ENCODE measurements around the gene NALF2.

The NALF2 gene

DNA sequence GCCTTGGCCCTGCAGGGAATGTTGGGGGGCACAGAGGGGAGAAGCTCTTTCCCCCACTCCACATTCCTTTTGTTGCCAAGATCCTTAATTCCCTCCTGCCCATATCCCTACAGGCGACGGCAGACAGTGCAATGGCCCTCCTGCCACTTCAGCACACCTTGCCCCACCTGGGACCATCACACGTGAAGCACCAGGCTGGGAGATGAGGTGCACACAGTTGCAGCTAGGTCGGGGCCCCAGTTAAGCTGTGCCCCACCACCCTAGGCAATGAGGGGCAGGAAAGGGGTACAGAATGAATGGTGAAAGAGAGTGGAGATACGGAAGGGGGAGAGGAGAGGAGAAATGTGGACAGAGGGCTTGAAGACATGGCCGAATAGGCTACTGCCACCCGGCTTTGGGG lies 26.2 kb downstream of the NALF2 start:
- Histone ChIP-seq H3K9me3 (ENCODE audit: insufficient read depth, low read length) (peaks cover 15% of the 10 kb centered on the region; the same call in 1 of the 2 replicates), H3K27me3 (ENCODE audit: insufficient read depth, insufficient read length) (no peaks in the 10 kb centered on the region), H3K4me1 (ENCODE audit: insufficient read depth, insufficient read length) (no peaks in the 10 kb centered on the region), H3K9ac (ENCODE audit: insufficient read length, low read depth) (no peak overlapping the region), H3K36me3 (ENCODE audit: insufficient read depth, insufficient read length, low read length) (peaks cover 3% of the 10 kb centered on the region), H3K4me3 (ENCODE audit: insufficient read length, low read depth) (no peak overlapping the region)
- TF ChIP-seq ZNF274 (IDR thresholded peaks at IDR 0.05; ENCODE audit: low read depth, low read length) (no peak), SUZ12 (IDR thresholded peaks at IDR 0.05; ENCODE audit: extremely low read depth, insufficient read depth, insufficient read length) (no peak), YY1 (IDR thresholded peaks at IDR 0.05; ENCODE audit: insufficient read depth, insufficient read length) (no peak)
- no peak for DNase-seq (ENCODE audit: low read depth, low spot score)

DNA sequence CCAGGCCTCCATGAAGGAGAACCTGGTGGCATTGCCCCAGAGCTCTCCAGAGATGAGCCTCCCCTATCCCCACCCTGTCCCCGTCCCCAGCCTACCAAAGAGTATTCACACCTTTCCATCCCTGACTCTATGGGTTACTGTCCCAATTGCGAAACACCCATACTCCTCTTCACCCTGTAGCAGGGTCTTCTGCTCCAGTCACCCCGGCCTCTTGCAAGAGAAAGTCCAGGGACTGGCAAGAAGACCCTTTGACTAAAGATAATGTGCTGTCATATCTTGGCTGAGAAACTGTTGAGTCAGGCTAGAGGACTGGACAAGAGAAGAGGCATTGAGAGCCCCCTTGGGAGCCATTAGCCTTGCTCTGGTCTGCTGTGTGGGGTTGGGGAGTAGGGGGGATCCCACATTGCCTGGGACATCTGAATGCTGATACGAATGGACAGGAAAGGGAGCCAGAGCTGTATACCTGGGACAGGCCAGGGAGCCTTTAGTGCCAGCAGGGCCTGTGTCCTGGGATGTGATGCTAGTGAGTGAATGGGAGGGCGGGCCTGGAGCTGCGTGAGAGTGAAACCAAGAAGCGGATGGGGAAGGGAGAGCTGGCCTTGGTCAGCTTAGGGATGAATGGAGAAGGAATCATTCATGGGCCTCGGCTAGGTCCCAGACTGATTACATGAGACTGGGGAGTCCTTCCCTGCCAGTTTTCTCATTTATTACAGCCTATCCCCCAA lies 27.1 kb downstream of the NALF2 start:
- no peaks in the 10 kb centered on the region for H3K27me3 ChIP-seq (ENCODE audit: insufficient read depth, insufficient read length)
- peaks cover 15% of the 10 kb centered on the region; the same call in 1 of the 2 replicates for H3K9me3 ChIP-seq (ENCODE audit: insufficient read depth, low read length)
- TF ChIP-seq SUZ12 (IDR thresholded peaks at IDR 0.05; ENCODE audit: extremely low read depth, insufficient read depth, insufficient read length) (no peak), YY1 (IDR thresholded peaks at IDR 0.05; ENCODE audit: insufficient read depth, insufficient read length) (no peak), ZNF274 (IDR thresholded peaks at IDR 0.05; ENCODE audit: low read depth, low read length) (no peak)
- no peak overlapping the region for H3K9ac ChIP-seq (ENCODE audit: insufficient read length, low read depth)
- peaks cover 3% of the 10 kb centered on the region for H3K36me3 ChIP-seq (ENCODE audit: insufficient read depth, insufficient read length, low read length)
- H3K4me1 ChIP-seq (ENCODE audit: insufficient read depth, insufficient read length) = no peaks in the 10 kb centered on the region
- no peak overlapping the region for H3K4me3 ChIP-seq (ENCODE audit: insufficient read length, low read depth)
- DNase-seq (ENCODE audit: low read depth, low spot score) = no peak

DNA sequence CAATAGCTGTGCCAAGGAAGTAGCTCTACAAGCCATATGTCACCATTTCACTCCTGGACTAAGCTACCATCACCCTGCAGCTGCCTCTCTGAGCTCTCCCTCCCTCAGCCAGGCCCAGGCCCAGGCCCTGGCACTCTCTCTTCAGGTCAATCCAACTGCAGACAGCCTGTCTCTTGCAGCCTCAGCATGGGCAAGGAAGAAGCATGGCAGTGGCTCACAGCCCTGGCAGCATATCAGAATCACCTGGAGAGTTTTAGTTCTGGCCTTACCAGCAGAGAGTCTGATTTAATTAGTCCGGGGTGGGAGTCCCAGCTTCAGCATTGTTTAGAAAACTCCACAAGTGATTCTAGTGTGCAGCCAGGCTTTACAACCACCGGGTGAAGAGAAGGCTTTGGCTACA lies 31.5 kb downstream of the NALF2 start:
- no peaks in the 10 kb centered on the region for H3K36me3 ChIP-seq (ENCODE audit: insufficient read depth, insufficient read length, low read length)
- peaks cover 4% of the 10 kb centered on the region for H3K4me1 ChIP-seq (ENCODE audit: insufficient read depth, insufficient read length)
- H3K4me3 ChIP-seq (ENCODE audit: insufficient read length, low read depth) = no peak overlapping the region
- H3K9me3 ChIP-seq (ENCODE audit: insufficient read depth, low read length) = peaks cover 15% of the 10 kb centered on the region; the same call in 1 of the 2 replicates
- no peak overlapping the region for H3K9ac ChIP-seq (ENCODE audit: insufficient read length, low read depth)
- H3K27me3 ChIP-seq (ENCODE audit: insufficient read depth, insufficient read length) = no peaks in the 10 kb centered on the region
- no peak for TF ChIP-seq ZNF274 (IDR thresholded peaks at IDR 0.05; ENCODE audit: low read depth, low read length)
- DNase-seq (ENCODE audit: low read depth, low spot score) = no peak

DNA sequence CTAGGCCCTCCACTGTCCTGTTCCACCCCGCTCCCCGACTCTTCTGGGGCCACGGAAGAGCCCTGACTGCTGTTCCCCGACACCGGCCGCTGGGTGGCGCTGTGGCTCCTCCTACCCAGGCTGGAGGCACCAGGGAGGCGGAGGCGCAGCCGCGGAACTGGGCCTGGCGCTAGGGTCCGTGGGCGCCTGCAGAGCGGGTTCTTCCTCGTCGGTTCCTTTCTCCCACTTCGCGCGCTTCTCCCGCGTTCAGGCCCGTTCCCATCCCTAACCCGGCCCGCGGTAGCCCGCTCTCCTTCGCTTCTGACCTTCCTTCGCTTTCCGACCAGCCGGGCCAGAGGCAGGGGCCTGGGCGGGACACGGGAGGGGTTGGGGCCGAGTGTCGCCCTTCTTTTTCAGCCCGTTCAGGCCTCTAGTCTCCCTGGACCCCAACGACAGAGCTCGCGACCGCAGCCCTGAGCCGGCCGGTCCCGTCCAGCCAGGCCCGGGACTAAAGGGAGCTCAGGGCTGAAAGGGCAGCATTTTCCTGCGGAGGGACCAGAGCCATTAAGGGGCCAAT lies 34.3 kb downstream of the NALF2 start:
- H3K27me3 ChIP-seq (ENCODE audit: insufficient read depth, insufficient read length) = no peaks in the 10 kb centered on the region
- peaks cover 4% of the 10 kb centered on the region for H3K4me1 ChIP-seq (ENCODE audit: insufficient read depth, insufficient read length)
- peak; percentile 59 for DNase-seq (ENCODE audit: low read depth, low spot score)
- TF ChIP-seq SUZ12 (IDR thresholded peaks at IDR 0.05; ENCODE audit: extremely low read depth, insufficient read depth, insufficient read length) = no peak
- no peak for TF ChIP-seq ZNF274 (IDR thresholded peaks at IDR 0.05; ENCODE audit: low read depth, low read length)
- no peak for TF ChIP-seq YY1 (IDR thresholded peaks at IDR 0.05; ENCODE audit: insufficient read depth, insufficient read length)
- no peaks in the 10 kb centered on the region for H3K36me3 ChIP-seq (ENCODE audit: insufficient read depth, insufficient read length, low read length)
- peaks cover 9% of the 10 kb centered on the region; the same call in 1 of the 2 replicates for H3K9me3 ChIP-seq (ENCODE audit: insufficient read depth, low read length)
- peak overlapping the region; percentile 51 for H3K4me3 ChIP-seq (ENCODE audit: insufficient read length, low read depth)
- peak overlapping the region; percentile 77 for H3K9ac ChIP-seq (ENCODE audit: insufficient read length, low read depth)

DNA sequence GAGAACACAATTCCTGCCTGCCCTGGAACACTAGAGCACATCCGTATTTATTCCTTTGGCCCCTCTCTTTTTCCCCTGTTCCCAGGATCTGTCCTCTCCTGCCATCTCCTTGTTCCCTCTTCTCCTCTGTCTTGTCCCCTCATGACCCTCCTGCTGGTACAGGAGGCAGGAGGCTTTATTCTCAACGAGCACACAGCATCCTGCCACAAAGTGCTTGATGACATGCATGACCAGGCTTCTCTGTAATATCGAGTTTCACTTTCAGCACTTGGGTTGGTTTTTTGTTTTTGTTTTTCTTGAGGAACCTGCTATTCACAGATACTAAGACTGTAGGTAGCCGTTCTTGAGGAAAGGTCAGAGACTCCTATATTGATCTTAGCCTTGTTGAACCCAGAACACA lies 35.3 kb downstream of the NALF2 start:
- no peak overlapping the region for H3K9ac ChIP-seq (ENCODE audit: insufficient read length, low read depth)
- no peaks in the 10 kb centered on the region for H3K27me3 ChIP-seq (ENCODE audit: insufficient read depth, insufficient read length)
- DNase-seq (ENCODE audit: low read depth, low spot score) = no peak
- no peaks in the 10 kb centered on the region for H3K36me3 ChIP-seq (ENCODE audit: insufficient read depth, insufficient read length, low read length)
- peaks cover 4% of the 10 kb centered on the region for H3K4me1 ChIP-seq (ENCODE audit: insufficient read depth, insufficient read length)
- H3K4me3 ChIP-seq (ENCODE audit: insufficient read length, low read depth) = no peak overlapping the region
- no peaks in the 10 kb centered on the region for H3K9me3 ChIP-seq (ENCODE audit: insufficient read depth, low read length)
- no peak for TF ChIP-seq SUZ12 (IDR thresholded peaks at IDR 0.05; ENCODE audit: extremely low read depth, insufficient read depth, insufficient read length)
- TF ChIP-seq ZNF274 (IDR thresholded peaks at IDR 0.05; ENCODE audit: low read depth, low read length) = no peak
- no peak for TF ChIP-seq YY1 (IDR thresholded peaks at IDR 0.05; ENCODE audit: insufficient read depth, insufficient read length)

DNA sequence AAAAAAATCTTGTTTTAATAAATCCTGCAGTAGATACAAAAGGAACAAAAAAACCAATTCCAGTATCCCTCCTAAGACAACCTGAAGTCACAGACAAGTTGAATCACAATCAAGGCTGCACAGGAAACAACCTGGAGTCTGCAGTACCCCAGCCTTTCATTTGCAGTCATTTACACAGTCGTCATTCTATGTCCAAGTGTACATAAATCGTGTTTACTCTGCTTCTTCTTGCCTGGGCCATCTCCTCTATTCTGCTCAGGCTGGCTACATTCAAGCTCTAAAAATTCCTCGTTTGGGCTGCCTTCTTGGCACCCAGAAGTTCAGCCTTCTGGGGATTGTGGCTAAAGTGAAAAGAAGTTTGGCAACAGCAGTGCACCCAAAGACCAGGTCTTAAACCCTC lies 37.8 kb downstream of the NALF2 start:
- no peak overlapping the region for H3K9ac ChIP-seq (ENCODE audit: insufficient read length, low read depth)
- DNase-seq (ENCODE audit: low read depth, low spot score) = no peak
- H3K9me3 ChIP-seq (ENCODE audit: insufficient read depth, low read length) = peaks cover 7% of the 10 kb centered on the region; the same call in 1 of the 2 replicates
- H3K4me1 ChIP-seq (ENCODE audit: insufficient read depth, insufficient read length) = peaks cover 4% of the 10 kb centered on the region
- H3K4me3 ChIP-seq (ENCODE audit: insufficient read length, low read depth) = no peak overlapping the region
- TF ChIP-seq ZNF274 (IDR thresholded peaks at IDR 0.05; ENCODE audit: low read depth, low read length) = no peak
- no peak for TF ChIP-seq YY1 (IDR thresholded peaks at IDR 0.05; ENCODE audit: insufficient read depth, insufficient read length)
- TF ChIP-seq SUZ12 (IDR thresholded peaks at IDR 0.05; ENCODE audit: extremely low read depth, insufficient read depth, insufficient read length) = no peak
- H3K36me3 ChIP-seq (ENCODE audit: insufficient read depth, insufficient read length, low read length) = no peaks in the 10 kb centered on the region
- no peaks in the 10 kb centered on the region for H3K27me3 ChIP-seq (ENCODE audit: insufficient read depth, insufficient read length)

DNA sequence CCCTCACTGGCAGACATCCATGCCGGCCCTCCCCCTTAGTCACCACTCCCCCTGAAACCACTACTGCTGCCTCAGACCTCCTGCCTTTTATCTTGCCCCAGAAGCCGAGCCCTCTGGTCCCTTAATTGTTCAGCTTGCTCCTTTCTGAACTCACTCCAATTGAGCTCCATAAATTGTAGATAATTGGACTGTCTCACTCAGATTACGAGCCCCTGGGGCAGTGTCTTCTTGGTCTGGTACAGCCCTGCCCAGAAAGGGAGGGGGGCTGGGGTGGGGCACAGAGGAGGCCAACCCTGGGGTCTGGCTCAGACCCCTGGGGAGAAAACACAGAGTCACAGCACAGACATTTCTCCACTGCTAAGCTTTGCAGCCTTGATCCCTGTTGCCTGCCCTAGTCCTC lies 39.4 kb downstream of the NALF2 start:
- no peak for TF ChIP-seq YY1 (IDR thresholded peaks at IDR 0.05; ENCODE audit: insufficient read depth, insufficient read length)
- TF ChIP-seq ZNF274 (IDR thresholded peaks at IDR 0.05; ENCODE audit: low read depth, low read length) = no peak
- no peak for TF ChIP-seq SUZ12 (IDR thresholded peaks at IDR 0.05; ENCODE audit: extremely low read depth, insufficient read depth, insufficient read length)
- no peak for DNase-seq (ENCODE audit: low read depth, low spot score)
- Histone ChIP-seq H3K9me3 (ENCODE audit: insufficient read depth, low read length) (peaks cover 13% of the 10 kb centered on the region; the same call in 1 of the 2 replicates), H3K9ac (ENCODE audit: insufficient read length, low read depth) (no peak overlapping the region), H3K36me3 (ENCODE audit: insufficient read depth, insufficient read length, low read length) (no peaks in the 10 kb centered on the region), H3K4me3 (ENCODE audit: insufficient read length, low read depth) (no peak overlapping the region), H3K4me1 (ENCODE audit: insufficient read depth, insufficient read length) (peaks cover 4% of the 10 kb centered on the region), H3K27me3 (ENCODE audit: insufficient read depth, insufficient read length) (no peaks in the 10 kb centered on the region)
